DMS79 treated with DMSO at 0.1 percent for 48 hours (cell line): ENCODE data around the gene RASD1.

Experiments used
- DNase-seq: peaks from one replicate; lab custom pipeline; 2025; lab: John Stamatoyannopoulos, UW

Gene RASD1

DNA sequence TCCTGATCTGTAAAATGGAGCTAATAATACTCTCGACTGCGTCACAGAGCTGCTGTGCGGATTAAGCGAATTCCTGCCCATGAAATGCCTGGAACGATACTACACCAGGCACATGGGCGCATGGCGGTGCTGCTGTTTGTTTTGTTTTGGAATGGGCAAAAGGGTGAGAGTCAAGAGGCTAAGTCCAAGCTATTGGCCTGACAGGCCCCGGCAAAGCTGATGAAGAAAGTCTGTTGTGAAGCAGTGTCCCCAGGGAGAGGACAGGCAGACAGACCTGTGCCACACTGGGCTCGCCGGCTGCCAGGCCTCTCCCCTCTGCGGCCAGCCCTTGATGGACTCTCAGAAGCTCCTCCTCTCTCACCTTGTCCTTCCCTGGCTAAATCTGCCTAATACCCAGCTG is 31.3 kb upstream of the RASD1 start:
- DNase-seq, result no peak

DNA sequence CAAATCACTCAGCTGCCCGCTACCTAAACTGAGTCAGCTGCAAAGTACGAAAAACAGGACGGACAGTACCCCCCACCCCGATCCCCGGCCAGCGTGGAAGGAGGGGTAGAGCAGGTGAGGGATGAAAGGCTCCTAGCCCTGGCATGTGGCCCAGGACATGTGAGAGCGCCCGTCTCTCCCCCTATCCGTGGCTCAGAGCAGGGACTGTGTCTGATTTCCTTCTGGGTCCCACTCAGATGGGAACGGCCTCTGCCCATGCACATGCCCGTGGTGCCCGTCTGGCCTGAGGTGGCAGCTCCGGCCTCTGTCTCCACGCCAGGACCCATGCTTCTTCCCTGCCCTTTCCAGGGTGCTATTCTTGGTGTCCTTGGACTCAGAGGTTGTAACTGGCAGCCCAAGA is 30.2 kb upstream of the RASD1 start:
- DNase-seq, result peak; percentile 29

DNA sequence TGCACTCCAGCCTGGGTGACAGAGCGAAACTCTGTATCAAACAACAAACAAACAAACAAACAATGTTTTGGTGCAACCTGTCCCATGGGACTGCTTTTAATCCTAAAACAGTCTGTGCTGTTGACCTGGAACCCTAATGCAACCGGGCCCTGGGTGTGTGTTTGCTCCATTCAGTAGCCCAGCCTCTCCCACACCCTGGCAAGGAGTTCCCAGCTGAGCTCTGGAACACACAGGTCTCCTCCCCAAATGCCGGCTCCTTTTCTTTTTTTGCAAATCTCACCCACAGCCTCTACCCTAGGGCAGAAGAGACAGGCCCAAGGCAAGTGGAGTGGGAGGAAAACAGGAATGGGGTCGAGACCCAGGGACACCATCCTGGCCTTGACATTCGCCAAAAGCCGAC is 29.8 kb upstream of the RASD1 start:
- no peak for DNase-seq

DNA sequence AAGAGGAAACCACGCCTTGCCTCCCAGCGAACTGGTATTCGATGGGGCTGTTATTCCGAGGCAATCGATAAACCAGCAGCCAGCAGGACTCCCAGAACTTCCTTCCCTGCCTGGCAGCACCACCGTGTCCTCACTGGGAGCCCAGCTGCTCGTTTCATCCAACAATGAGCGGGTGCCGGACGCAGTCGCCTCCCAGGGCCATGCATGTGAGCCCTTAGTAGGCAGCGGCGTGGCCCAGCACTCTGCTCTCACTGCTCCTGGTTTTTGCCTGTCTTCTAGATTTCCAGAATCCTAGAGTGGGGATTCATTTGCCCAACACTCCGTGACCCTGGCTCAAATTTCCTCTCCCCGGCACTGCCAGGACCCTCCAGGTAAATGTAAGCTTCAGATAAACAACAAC is 29.1 kb upstream of the RASD1 start:
- no peak for DNase-seq

DNA sequence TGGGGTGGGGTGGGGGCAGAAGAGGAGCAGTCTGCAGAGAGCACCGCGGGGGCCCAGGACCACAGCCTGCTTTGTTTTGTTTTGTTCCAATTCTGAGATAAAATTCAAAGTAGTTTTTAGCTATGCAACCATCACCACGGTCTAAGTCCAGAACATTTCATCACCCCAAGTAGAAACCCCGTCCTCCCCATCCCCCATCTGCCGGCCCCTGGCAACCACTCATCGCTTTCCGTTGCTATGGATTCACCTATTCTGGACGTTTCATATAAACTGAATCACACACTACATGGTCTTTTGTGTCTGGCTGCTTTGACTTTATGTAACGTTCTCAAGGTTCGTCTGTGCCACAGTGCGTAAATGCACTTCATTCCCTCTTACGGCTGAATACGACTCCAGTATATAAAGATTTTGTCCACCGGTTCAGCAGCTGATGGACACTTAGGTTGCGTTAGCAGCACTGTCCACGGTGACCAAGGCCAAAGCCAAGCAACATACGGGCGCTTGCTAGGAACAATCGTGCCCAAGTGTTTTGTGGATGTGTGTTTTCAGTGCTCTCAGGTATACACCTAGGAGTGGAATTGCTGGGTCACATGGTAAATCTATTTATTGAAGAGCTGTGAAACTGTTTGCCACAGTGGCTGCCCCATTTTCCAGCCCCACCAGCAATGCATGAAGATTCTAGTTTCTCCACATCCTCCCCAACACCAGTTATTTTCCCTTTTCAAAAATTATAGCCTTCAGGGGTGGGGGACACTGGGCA is 27.7 kb upstream of the RASD1 start:
- DNase-seq, result no peak

DNA sequence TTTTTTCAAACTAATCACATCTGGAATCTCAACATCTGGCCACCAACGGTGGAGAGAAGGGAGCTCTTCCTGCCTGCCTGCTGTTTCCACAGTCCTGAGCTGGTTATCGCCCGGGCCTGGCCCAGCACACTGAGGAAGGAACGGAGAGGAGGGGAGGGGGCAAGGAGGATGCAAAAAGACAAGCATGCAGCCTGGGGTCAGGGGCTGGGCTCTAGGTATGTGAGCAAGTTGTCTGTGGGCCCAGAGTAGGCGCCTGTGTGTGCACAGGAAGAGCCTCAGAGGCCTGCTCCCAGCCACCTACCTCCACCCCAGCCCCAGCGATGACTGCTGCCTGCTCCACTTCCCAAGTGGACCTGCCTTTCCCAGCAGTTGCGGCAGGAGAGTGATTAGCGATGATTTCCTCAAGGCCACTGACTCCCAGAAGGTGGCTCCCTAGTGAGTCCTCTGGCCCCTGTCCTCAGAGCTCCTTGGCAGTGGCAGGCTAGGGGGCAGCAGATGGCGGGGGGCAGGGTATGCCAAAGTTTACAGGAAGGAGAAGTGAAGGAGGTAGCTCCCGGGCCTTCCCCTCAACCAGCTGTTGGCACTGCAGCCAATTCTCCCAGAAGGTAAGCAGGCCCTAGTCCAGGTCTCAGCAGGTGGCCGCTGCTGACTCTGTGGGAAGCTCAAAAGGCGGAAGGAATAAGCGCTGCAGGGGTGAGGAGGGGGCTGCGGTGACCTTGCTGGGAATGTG is 27.0 kb upstream of the RASD1 start:
- DNase-seq, result peak; percentile 73

DNA sequence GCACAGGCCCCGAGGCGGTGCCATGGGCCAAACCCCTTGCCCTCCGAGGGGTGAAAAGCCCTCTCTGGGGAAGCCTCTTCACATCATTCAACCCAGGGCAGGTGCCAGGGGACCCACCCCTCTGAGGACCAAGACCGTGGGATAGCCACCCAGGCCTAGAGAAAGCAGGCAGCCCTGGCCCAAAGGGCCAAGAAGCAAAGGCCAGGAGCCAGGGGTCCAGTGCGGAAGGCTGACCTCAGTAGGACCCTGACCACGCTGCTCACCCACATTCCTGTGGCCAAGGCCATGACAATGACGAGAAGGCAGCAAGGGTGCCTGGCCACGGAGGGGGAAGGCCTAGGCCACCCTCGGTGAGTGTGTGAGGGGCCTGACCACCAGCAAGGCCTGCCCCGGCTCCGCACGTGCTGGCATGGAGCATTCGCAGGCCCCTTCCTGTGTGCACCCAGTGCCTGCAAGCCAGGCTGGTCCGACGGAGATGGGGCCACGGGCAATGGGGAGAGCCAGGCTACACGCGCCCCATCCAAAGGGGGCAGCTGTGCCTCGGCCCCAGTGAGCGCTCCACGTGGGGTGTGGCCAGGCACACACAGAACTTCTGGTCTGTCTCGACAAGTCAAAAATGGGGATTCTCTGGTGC is 24.5 kb upstream of the RASD1 start:
- no peak for DNase-seq

DNA sequence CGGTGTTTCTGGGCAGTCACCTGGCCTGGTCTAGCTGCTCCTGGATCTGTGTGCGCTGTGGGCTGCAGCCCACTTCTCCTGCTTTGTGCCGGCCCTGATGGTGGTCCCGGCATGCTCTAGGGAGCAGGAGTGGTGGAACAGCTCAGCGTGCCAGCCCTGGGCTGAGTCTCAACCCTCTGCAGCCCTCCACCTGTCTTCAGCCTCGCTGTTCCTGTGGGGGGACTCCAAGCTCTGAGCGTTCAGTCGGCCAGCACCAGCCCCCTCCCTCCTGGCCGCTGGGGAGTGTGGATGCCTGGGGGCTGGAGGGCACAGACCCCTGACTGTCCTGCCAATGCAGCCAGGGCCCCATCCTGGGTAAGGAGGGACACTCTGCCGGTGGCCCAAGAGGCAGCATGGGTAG is 23.7 kb upstream of the RASD1 start:
- no peak for DNase-seq

DNA sequence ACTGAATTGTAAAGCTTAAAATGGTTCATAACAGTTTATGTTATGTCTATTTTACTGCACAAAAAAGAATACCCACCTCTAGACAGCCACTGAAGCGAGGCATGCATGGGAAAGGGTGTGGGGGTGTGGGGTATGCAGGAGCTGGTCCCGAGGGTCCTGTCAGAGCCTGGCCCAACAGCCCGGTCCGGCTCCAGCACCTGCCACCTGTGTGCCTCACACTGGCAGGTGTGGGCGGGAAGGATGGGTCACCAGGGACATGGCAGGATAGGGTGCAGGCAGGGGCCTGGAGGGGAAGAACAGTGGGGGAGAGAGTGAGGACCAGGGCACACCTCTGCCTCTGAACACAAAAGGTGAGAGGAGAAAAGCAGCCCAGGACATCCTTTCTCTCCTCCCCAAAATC is 22.8 kb upstream of the RASD1 start:
- no peak for DNase-seq

DNA sequence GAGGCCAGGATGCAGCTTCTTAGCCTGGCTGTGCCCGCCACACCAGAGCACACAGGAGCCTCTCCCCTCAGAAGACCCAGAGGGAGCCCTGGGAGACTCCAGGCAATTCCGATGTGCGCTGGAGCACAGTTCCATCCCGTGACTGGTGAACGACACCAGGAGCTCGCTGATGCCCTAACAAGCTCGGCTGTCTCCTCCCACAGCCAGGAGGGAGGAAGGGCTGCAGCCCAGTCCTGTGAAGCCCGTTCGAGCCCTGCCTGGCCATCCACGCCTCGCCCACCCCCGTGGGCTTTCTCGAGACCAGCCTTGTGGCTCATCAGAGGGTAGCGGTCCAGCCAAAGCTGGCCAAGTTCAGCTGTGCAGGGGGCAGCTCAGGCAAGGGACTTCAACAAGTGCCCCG is 21.8 kb upstream of the RASD1 start:
- no peak for DNase-seq

DNA sequence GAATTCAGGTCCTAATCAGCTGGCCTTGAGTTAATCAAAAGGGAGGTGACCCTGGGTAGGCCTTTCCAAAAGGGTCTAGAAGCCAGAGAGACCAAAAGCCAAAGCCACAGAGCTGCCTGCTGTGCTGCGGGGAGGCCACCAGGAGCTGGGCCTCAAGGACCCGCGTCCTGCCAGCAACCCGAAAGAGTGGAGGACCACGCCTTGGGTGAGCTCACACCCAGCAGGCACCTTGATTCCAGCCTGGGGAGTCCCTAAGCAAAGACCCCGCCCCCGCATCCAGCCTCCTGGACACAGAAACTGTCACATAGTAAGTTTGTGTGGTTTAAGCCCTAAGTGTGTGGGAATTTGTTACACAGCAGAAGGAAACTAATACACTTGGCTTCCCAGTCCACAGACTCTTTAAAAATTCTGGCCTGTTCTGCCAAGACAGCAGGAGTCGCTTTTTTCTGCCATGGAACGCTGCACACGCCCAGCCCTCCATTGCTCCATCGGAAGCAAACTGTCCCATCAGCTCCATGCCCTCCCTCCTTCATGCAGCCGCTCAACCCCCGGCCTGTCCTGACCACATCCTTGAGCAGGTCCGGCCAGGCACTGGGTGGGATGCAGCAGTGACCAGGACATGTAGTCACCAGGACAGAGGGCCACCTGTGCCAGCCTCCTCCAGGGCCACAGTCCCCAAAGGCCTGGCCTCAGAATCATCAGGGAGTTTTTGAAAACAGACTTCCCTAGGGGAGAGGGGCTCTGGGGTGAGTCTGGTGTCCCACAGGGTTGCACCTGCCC is 20.9 kb upstream of the RASD1 start:
- DNase-seq, result no peak

DNA sequence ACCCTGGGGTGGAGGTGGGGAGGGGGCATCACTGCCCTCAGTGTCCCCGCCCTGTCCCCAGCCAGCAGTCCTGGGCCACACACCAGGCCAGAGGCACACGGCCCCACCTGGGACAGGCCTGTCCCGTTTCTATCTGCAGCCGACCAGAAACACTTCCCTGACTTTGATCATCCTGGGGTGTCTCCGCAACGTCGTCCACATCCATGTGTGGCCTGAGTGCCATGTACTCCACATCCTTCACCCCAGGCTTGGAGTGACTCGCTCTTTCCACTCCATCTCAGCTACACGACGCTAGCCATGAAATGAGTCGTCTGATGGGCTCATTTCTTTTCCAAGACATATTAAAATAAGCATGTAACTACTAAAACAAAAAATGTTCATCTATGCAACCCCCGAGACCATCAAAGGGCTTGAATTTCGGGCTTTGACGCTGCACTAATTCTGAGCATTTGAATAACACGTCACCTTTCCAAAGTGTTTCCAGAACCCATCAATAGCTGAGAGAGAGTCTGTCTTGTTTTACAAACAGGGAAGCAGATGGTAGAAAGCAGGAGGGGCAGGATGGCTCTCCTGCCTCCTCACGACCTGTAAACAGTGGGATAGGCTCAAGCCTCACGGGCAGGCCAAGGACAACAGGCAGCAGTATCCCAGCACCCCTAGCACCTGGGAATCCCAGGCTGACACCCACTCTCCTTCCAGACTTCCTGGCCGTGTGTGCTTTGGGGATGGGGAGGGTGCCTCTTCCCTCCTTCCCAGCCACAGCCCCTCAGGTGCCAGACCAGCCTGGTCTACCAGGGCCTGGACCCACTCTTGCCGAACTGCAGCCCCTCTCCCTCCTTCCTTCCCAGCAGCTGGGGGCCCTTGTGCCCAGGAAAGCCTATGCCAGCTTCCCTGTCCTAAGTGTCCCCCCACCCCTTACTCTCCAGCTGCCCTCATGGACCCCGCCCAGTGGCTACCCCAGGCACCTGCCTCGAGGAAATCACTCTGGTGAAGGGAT is 20.0 kb upstream of the RASD1 start:
- no peak for DNase-seq

DNA sequence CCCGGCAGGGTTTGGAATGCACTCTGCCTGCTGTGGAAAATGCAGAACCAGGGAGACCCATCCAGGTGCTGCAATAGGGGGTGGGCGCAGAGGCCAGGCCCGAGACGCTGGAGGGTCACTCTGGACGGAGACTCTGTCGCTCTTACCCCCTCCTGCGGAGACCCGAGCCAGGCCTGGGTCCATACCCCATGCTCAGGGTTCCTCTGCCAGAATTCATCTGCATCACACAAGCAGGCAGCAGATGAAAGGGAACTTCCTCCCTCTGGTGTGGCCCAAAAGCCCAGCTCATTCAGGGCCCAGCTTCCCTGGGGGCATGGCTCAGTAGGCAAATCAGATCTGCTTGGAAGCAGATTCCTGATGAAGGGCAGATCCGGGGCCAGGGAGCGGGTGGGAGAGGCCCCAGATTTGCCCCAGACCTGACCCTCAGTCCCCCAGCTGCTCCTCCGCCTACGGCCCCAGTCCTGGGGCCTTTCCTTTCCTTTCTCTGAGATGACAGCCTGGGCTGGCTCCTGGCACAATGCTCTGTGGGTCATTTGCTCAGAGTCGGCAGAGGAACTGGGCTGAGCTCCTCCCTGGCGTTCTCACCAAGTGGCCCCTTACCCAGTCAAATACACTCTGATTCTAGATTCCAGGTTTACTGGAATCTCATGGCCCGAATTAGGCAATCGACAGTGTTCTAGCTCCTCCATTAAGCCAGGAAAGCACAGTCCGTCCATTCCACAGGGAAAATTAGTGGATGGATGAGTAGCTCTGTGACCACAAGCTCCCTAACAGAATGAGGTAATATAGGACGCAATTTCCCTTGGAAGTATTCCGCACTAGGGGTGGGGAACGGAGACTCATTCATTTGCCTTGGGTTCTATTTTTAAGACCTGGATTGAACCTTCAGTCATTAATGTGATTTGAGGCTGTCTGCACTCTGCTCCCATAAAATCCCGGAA is 19.1 kb upstream of the RASD1 start:
- DNase-seq, result no peak

DNA sequence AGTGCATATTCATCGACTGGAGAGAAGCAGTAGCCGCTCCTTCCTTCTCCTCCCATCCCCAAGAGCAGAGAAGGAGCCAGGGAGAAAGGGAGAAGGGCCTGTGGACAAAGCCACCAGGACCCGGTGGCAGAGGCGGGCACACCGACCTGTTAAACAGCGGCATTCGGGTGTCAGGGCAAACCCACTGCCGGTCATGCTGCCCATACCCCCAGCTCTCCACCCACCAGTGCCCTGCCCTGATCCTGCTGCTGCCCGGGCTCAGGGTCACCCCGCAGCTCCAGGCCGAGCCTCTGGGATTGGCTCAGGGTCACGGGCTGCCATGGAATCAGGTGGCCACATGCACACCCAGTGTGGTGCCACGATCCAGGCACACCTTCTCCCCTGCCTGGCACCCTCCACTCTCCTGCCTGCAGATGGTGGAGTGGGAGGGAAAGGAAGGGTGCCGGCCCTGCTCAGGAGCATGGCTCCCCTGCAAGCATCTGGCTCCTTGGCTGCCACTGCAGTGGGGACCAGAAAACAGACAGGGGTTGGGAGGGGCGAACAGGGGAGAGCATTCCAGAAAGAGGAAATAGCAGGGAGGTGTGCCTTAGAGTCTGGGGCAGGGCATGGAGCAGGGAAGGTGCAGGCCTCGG is 18.3 kb upstream of the RASD1 start:
- no peak for DNase-seq

DNA sequence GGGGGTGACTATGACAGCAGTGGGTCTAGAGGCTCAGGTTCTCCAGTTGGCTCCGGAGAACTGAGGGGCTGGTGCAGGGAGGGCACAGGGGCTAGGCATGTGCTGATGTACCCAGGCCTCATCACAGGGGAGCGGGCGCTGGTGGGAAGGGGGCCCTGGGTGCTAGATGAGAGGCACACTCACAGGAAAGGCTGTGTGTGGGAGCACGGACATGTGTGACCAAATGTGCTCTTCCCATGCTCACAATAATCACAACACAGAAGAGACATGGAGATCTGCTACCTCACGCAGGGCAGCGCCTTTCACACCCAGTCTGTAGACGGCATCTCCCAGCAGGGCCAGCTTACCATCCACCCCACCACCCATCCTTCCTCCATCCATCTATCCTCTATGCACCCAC is 17.4 kb upstream of the RASD1 start:
- no peak for DNase-seq

DNA sequence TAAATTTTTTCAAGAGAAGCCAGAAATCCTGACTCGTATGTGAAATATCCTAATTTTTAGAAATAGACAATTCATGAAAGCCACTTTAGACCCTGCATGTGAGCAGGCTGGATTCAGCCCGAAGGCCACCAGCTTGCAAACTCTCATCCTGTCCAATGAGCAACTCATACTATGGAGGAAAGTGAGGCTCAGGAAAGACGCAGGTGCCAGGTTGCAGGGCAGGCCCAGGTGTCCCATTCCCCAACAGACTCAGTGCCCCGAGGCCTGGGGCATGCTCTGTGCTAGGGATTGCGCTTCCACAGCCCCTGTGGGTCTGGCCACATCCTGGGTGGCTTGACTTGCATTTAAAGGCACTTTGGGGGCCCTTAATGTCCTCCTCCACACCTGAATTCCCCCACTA is 16.7 kb upstream of the RASD1 start:
- no peak for DNase-seq

DNA sequence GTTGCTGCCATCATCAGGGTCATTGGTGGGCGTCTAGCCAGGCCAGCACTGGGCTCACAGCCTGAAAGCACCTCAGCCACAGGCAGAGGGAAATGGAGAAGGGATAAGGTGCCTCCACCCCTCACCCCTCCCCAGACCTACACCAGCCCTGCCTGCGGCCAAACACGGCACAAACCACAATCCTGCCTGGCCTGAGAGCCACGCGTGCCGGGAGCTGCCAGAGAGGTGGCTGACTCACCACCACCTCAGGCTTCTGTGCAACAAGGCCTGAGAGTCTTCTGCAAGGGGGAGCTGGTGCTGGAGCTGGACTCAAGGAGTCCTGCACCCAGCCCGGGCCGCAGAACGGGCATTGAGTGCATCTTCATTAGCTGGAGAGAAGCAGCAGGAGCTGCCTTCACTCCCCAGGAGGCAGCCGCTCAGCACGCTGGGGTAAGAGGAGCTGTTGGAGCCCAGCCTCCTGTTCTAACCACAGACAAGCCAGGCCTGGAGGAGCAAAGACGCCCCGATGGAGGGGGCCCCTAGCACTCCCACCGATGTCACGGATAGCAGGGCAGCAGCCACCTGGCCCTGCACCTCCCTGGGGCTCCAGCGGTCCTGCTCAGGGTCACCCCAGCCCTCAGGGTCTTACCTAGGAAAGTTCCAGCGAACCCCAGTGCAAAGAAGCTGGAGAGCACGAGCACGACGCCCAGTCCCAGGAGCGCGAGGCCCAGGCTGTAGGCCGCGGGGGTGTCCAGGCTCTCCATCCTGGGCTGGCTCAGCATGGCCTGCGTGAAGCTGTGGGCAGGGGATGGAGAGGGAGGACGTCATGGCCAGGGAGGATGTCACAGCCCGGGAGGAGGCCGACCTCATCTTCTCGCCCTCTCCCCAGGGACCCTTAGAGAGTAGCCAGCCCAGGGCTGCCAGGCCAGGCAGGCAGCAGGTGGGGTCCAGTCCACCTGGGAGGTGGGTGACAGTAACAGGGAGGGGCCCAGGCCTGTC is 16.0 kb upstream of the RASD1 start:
- peak; percentile 25 for DNase-seq

DNA sequence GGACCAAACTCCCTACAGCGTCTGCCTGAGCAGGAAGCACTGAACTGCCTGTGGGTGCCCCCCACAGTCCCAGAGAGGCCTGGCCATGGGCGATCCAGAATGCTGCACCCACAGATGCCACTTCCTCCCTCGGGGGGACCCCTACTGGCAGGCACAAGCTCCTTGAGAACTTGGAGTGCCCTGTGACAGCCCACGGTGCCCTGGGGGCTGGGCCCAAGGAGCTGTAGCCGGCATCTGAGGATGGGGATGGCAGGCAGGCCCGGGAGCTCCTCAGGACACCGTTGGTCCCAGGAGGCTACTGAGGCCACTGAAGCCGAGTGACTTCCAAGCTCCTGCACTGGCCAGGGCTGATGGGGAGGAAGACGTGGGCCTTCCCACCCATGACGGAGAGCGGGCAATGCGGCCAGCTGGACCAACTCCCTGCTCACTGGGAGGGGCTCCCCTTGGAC is 15.1 kb upstream of the RASD1 start:
- DNase-seq, result no peak
